GM19193 (cell line): ENCODE results near the gene KCTD11.
A peak's percentile ranks its signal among the peaks of the same experiment; 100 is the strongest.

Experiments used
- POLR2A ChIP-seq: IDR thresholded peaks from 4 replicates; pipeline ENCODE4 v1.6.1; 2011; ENCODE audit not compliant: insufficient read depth, insufficient read length; ENCODE audit errors: extremely low read depth

KCTD11 gene

GRCh38 chr17:7403043-7403726, 51.2 kb downstream of the KCTD11 start:
- no peak for TF ChIP-seq POLR2A

GRCh38 chr17:7403727-7403976, 51.7 kb downstream of the KCTD11 start:
- TF ChIP-seq POLR2A, result no peak

GRCh38 chr17:7403977-7404736, 52.2 kb downstream of the KCTD11 start, which contains the start of gene TMEM256:
TMEM256 (minus strand) TSS chr17:7404097; CDS start chr17:7404084, 13 bp downstream.
- peak; percentile 92 for TF ChIP-seq POLR2A
